HT1080 (cell line): ENCODE results near the gene LMBRD1. TPM values are rescaled to one million over a fixed set of nuclear protein-coding genes. Genes with fewer than 3 reads are reported as not detected.

Experiments used
- DNase-seq: peaks from one replicate; pipeline ENCODE4 v3.0.0-alpha.2; 2015; ENCODE audit warnings: low read depth
- total RNA-seq: library from RNA; depleted of rRNA; stranded (reverse); fragments of >200 nt; shearing (Covaris generic); gene quantifications from 2 replicates; pipeline ENCODE4 v1.2.3, GENCODE V29; 2014; rRNA removed

The LMBRD1 gene
- total RNA-seq, 1 experiment from 2014 or later = 10.2 TPM

GRCh38 chr6:69632932-69633331 lies 163.9 kb downstream of the LMBRD1 start:
- DNase-seq = no peak

GRCh38 chr6:69631552-69632346 lies 165.1 kb downstream of the LMBRD1 start:
- no peak for DNase-seq

GRCh38 chr6:69630767-69631166 lies 166.0 kb downstream of the LMBRD1 start:
- DNase-seq = no peak

- no peak for DNase-seq
Observed at GRCh38 chr6:69627625-69628024, 169.2 kb downstream of the LMBRD1 start.

GRCh38 chr6:69624944-69625343 lies 171.9 kb downstream of the LMBRD1 start:
- no peak for DNase-seq

Other genes with a start within 250 kb of the LMBRD1 start
- gene COL19A1, start 69.5 kb upstream of the LMBRD1 start, total RNA-seq = 0.07 TPM in 1 of 2 replicates, not detected in the other